MCF 10A (cell line): ENCODE results near the gene ABHD12. TPM values are rescaled to one million over a fixed set of nuclear protein-coding genes. Genes with fewer than 3 reads are reported as not detected.

Experiments
- BruUV-seq: library from RNA; stranded (reverse); fragments of 400-500 nt; replicated peaks from 2 replicates; lab custom pipeline; 2021; lab: Mats Ljungman, UMichigan
- CTCF ChIA-PET: fragments of 300-600 bp; sonication (Branson Sonifier 250); formaldehyde crosslinking; extraction: SDS; loops from one replicate; lab custom pipeline; 2021; ENCODE audit warnings: antibody characterized with exemption, inconsistent platforms; lab: Yijun Ruan, JAX
- POLR2A ChIA-PET: fragments of 300-600, 350-650 bp; sonication (Branson Sonifier 250); formaldehyde crosslinking; extraction: SDS; loops from one replicate; lab custom pipeline; 2020; ENCODE audit warnings: antibody characterized with exemption, inconsistent platforms; lab: Yijun Ruan, JAX
- DNase-seq: peaks from one replicate; pipeline ENCODE4 v3.0.0-alpha.2; 2018; ENCODE audit not compliant: unreplicated experiment
- H3K27ac Mint-ChIP-seq: one replicate; pipeline ENCODE4 v1.8.0; 2022; ENCODE audit warnings: mild to moderate bottlenecking, low read depth, mixed read lengths; ENCODE audit not compliant: unreplicated experiment
- H3K27me3 Mint-ChIP-seq: one replicate; pipeline ENCODE4 v1.8.0; 2022; ENCODE audit warnings: mixed read lengths; ENCODE audit not compliant: insufficient read depth, unreplicated experiment
- H3K36me3 Mint-ChIP-seq: one replicate; pipeline ENCODE4 v1.8.0; 2022; ENCODE audit warnings: mild to moderate bottlenecking, moderate library complexity, mixed read lengths; ENCODE audit not compliant: insufficient read depth, unreplicated experiment
- H3K4me1 Mint-ChIP-seq: one replicate; pipeline ENCODE4 v1.8.0; 2022; ENCODE audit warnings: mixed read lengths; ENCODE audit not compliant: insufficient read depth, unreplicated experiment
- H3K4me3 Mint-ChIP-seq: one replicate; pipeline ENCODE4 v1.8.0; 2022; ENCODE audit warnings: mild to moderate bottlenecking, moderate library complexity, mixed read lengths; ENCODE audit not compliant: unreplicated experiment
- H3K9me3 Mint-ChIP-seq: one replicate; pipeline ENCODE4 v1.8.0; 2022; ENCODE audit warnings: mixed read lengths; ENCODE audit not compliant: unreplicated experiment
- CTCF ChIP-seq: fragments of 200-600 bp; IDR thresholded peaks from one replicate; pipeline ENCODE4 v1.8.0; 2022; ENCODE audit warnings: antibody characterized with exemption, mild to moderate bottlenecking; ENCODE audit not compliant: unreplicated experiment
- intact Hi-C: fragments of 100-400 bp; cut with micrococcal nuclease; formaldehyde crosslinking; loops from 2 replicates; pipeline ENCODE4 v1.14.1; 2022
- total RNA-seq: library from RNA; stranded (reverse); gene quantifications from 2 replicates; pipeline ENCODE4 v1.2.3, GENCODE V29; 2022

ABHD12 gene
- total RNA-seq, 1 experiment from 2014 or later: 18.6 TPM

GRCh38 chr20:25257130-25257529 is 133.5 kb downstream of the ABHD12 start:
- Mint-ChIP-seq H3K9me3 (no peaks in the 10 kb centered on the region), H3K27me3 (no peaks in the 10 kb centered on the region), H3K36me3 (peaks cover 88% of the 10 kb centered on the region), H3K4me1 (peaks cover 40% of the 10 kb centered on the region), H3K4me3 (no peak overlapping the region), H3K27ac (no peak overlapping the region)
- DNase-seq: no peak
- no TSS peak for BruUV-seq
- CTCF ChIA-PET: interaction anchor here (0.6 to 2.2 kb wide), 7 partner anchors 9 to 263 kb away, joined by 3 to 17 read pairs (median 4); partner anchors contain the start of gene PYGB
- POLR2A ChIA-PET: interaction anchor here (0.6 to 15.4 kb wide), 12 partner anchors 10 to 269 kb away, joined by 3 to 517 read pairs (median 16); partner anchors contain the start of genes APMAP, ENTPD6 and PYGB
- intact Hi-C loops: no loop called here
- TF ChIP-seq CTCF: no peak

GRCh38 chr20:25256226-25256859 is 134.3 kb downstream of the ABHD12 start:
- Mint-ChIP-seq H3K4me1 (peaks cover 43% of the 10 kb centered on the region), H3K4me3 (peak overlapping the region; percentile 93), H3K9me3 (no peaks in the 10 kb centered on the region), H3K27me3 (no peaks in the 10 kb centered on the region), H3K27ac (peak overlapping the region; percentile 87), H3K36me3 (peaks cover 88% of the 10 kb centered on the region)
- DNase-seq: peak; percentile 43
- ChIA-PET CTCF (interaction anchor here (0.5 to 2.2 kb wide), 13 partner anchors 9 to 262 kb away, joined by 3 to 17 read pairs (median 5); partner anchors contain the start of gene PYGB), POLR2A (interaction anchor here (0.7 to 15.4 kb wide), 20 partner anchors 9 to 366 kb away, joined by 3 to 517 read pairs (median 6); partner anchors contain the start of genes APMAP, ENTPD6 and PYGB)
- no peak for TF ChIP-seq CTCF
- intact Hi-C loops: no loop called here
- BruUV-seq: no TSS peak

GRCh38 chr20:25254986-25255680 is 135.5 kb downstream of the ABHD12 start:
- DNase-seq: peak; percentile 68
- Mint-ChIP-seq H3K4me1 (peaks cover 43% of the 10 kb centered on the region), H3K27me3 (no peaks in the 10 kb centered on the region), H3K4me3 (peak overlapping the region; percentile 93), H3K36me3 (peaks cover 87% of the 10 kb centered on the region), H3K27ac (peak overlapping the region; percentile 87), H3K9me3 (no peaks in the 10 kb centered on the region)
- CTCF ChIA-PET: interaction anchor here (0.6 to 2.4 kb wide), 17 partner anchors 9 to 690 kb away, joined by 3 to 14 read pairs (median 5); no protein-coding TSS in a partner anchor
- no TSS peak for BruUV-seq
- POLR2A ChIA-PET: interaction anchor here (0.6 to 15.4 kb wide), 28 partner anchors 8 to 1122 kb away, joined by 3 to 517 read pairs (median 5); partner anchors contain the start of genes APMAP, ENTPD6, GINS1 and PYGB
- intact Hi-C loops: loop anchor here (5.0 kb wide), 1 partner anchor 142 kb away; no protein-coding TSS in a partner anchor
- TF ChIP-seq CTCF: peak; percentile 15
